SK-N-SH (cell line): Measurements from ENCODE around the gene SEMA3G. TPM values are rescaled to one million over a fixed set of nuclear protein-coding genes. Genes with fewer than 3 reads are reported as not detected.

ENCODE experiments used
- CTCF ChIA-PET: fragments of 300-600, 350-600 bp; formaldehyde crosslinking; extraction: SDS; loops from one replicate; lab custom pipeline; 2021; lab: Yijun Ruan, JAX
- POLR2A ChIA-PET: fragments of 350-600 bp; sonication (Branson Sonifier 250); formaldehyde crosslinking; extraction: SDS; loops from one replicate; lab custom pipeline; 2020; ENCODE audit warnings: antibody characterized with exemption, inconsistent platforms; lab: Yijun Ruan, JAX
- DNase-seq: peaks from one replicate; pipeline ENCODE4 v3.0.0; 2012
- H2AFZ ChIP-seq: fragments of 200-600 bp; sonication (generic); 2 replicates; pipeline ENCODE4 v1.8.1; 2016; ENCODE audit warnings: antibody characterized with exemption, mild to moderate bottlenecking, low read depth
- H3F3A ChIP-seq: fragments of 200-600 bp; sonication (generic); replicated peaks from 2 replicates; pipeline ENCODE3; 2016; ENCODE audit warnings: antibody characterized with exemption, mild to moderate bottlenecking; ENCODE audit not compliant: insufficient read depth
- H3K27ac ChIP-seq, 2 experiments: fragments of 200-500 bp in 1 of 2; fragments of 200-600 bp in 1 of 2; sonication (Bioruptor generic) in 1 of 2; sonication (generic), shearing (Covaris generic) in 1 of 2; 2 replicates each; pipeline versions ENCODE4 v1.5.1 to v1.6.1; 2014 to 2016; ENCODE audit warnings: low read depth in 2 of 2, inconsistent platforms in 1 of 2, low read length in 1 of 2, mild to moderate bottlenecking in 1 of 2, mixed read lengths in 1 of 2
- H3K27me3 ChIP-seq: fragments of 200-600 bp; sonication (generic), shearing (Covaris generic); 2 replicates; pipeline ENCODE4 v1.6.1; 2016; ENCODE audit warnings: mixed run types; ENCODE audit not compliant: insufficient read depth
- H3K36me3 ChIP-seq, 2 experiments: fragments of 200-500 bp in 1 of 2; fragments of 200-600 bp in 1 of 2; sonication (Bioruptor generic) in 1 of 2; sonication (generic) in 1 of 2; replicated peaks in 1 of 2; 2 replicates each; pipeline versions ENCODE3 to v1.5.1; 2014 to 2016; ENCODE audit warnings: low read length in 1 of 2, mild to moderate bottlenecking in 1 of 2; ENCODE audit not compliant: insufficient read depth in 2 of 2, control insufficient read depth in 1 of 2
- H3K4me1 ChIP-seq, 2 experiments: fragments of 200-500 bp in 1 of 2; fragments of 200-600 bp in 1 of 2; sonication (Bioruptor generic) in 1 of 2; sonication (generic), shearing (Covaris generic) in 1 of 2; 2 replicates each; pipeline versions ENCODE4 v1.5.1 to v1.6.1; 2014 to 2016; ENCODE audit warnings: low read depth in 1 of 2, low read length in 1 of 2, mixed run types in 1 of 2; ENCODE audit not compliant: insufficient read depth in 2 of 2, control insufficient read depth in 1 of 2
- H3K4me2 ChIP-seq: fragments of 200-600 bp; sonication (generic), shearing (Covaris generic); 2 replicates; pipeline ENCODE4 v1.6.1; 2017; ENCODE audit warnings: mixed run types
- H3K4me3 ChIP-seq, 2 experiments: fragments of 200-500 bp in 1 of 2; fragments of 200-600 bp in 1 of 2; sonication (Bioruptor generic) in 1 of 2; sonication (generic), shearing (Covaris generic) in 1 of 2; 2 replicates each; pipeline versions ENCODE4 v1.5.1 to v1.8.1; 2014 to 2016; ENCODE audit warnings: low read depth in 2 of 2, inconsistent platforms in 1 of 2, low read length in 1 of 2, mild to moderate bottlenecking in 1 of 2, mixed read lengths in 1 of 2, moderate library complexity in 1 of 2
- H3K79me2 ChIP-seq: fragments of 200-600 bp; sonication (generic); 2 replicates; pipeline ENCODE4 v1.8.1; 2017; ENCODE audit warnings: mild to moderate bottlenecking; ENCODE audit not compliant: insufficient read depth
- H3K9ac ChIP-seq: fragments of 200-600 bp; sonication (generic); 2 replicates; pipeline ENCODE4 v1.6.1; 2017; ENCODE audit warnings: mixed run types
- H3K9me2 ChIP-seq: fragments of 200-600 bp; sonication (generic); 2 replicates; pipeline ENCODE4 v1.6.1; 2017; ENCODE audit warnings: mixed run types
- H3K9me3 ChIP-seq: fragments of 200-600 bp; sonication (generic); 2 replicates; pipeline ENCODE4 v1.6.1; 2017; ENCODE audit warnings: mixed run types, mild to moderate bottlenecking, moderate library complexity
- H4K20me1 ChIP-seq: fragments of 200-600 bp; sonication (generic); 2 replicates; pipeline ENCODE4 v1.6.1; 2017; ENCODE audit warnings: mild to moderate bottlenecking, mixed run types; ENCODE audit not compliant: insufficient read depth
- FOXM1 ChIP-seq: IDR thresholded peaks from 2 replicates; pipeline ENCODE4 v1.4.0; 2012; ENCODE audit warnings: low read depth, mild to moderate bottlenecking
- IRF3 ChIP-seq: fragments of 150-350 bp; IDR thresholded peaks from 2 replicates; pipeline ENCODE4 v1.6.1; 2016; ENCODE audit warnings: mild to moderate bottlenecking, low read depth, low read length
- NRF1 ChIP-seq: IDR thresholded peaks from 2 replicates; pipeline ENCODE4 v1.6.1; 2012; ENCODE audit warnings: low read depth, mild to moderate bottlenecking, low read length
- RAD21 ChIP-seq: IDR thresholded peaks from 2 replicates; pipeline ENCODE4 v1.6.1; 2012; ENCODE audit warnings: mild to moderate bottlenecking, low read length
- RCOR1 ChIP-seq: fragments of 150-350 bp; IDR thresholded peaks from 2 replicates; pipeline ENCODE4 v1.6.1; 2017; ENCODE audit warnings: antibody characterized with exemption, low read length
- TCF12 ChIP-seq: IDR thresholded peaks from 2 replicates; pipeline ENCODE4 v1.4.0; 2012
- TEAD4 ChIP-seq: IDR thresholded peaks from 2 replicates; pipeline ENCODE4 v1.4.0; 2012; ENCODE audit warnings: mild to moderate bottlenecking, borderline replicate concordance; ENCODE audit not compliant: insufficient read depth
- ZBTB33 ChIP-seq: IDR thresholded peaks from 2 replicates; pipeline ENCODE4 v1.4.0; 2012; ENCODE audit warnings: low read depth, borderline replicate concordance
- WGBS: methylation state at CpG from one replicate; pipeline ENCODE4 v1.1.6; 2017; ENCODE audit warnings: low lambda C conversion rate; 5-methylcytosine and 5-hydroxymethylcytosine counted together
- polyA plus RNA-seq, 3 experiments: library from polyadenylated mRNA; depleted of rRNA; stranded (reverse); fragments of >200 nt; gene quantifications; 2 replicates each; pipeline ENCODE4 v1.2.3, GENCODE V29; 2012

SEMA3G gene
- polyA plus RNA-seq, 1 of the 3 experiments (the other 2 are of a cell fraction), result 0.13 TPM

- Histone ChIP-seq H4K20me1 (peaks cover 6% of the 10 kb centered on the region), H2AFZ (peak overlapping the region; percentile 82), H3K27me3 (no peaks in the 10 kb centered on the region), H3K36me3 (peaks cover 23 to 24% of the 10 kb centered on the region in 2 experiments), H3K27ac (peak overlapping the region; percentile 10 to 29; a peak in 2 of 4 replicates), H3K4me2 (peak overlapping the region; percentile 99), H3K4me1 (peaks cover 8 to 29% of the 10 kb centered on the region in 2 experiments), H3K4me3 (peak overlapping the region; percentile 89), H3F3A (peaks cover 4% of the 10 kb centered on the region), H3K79me2 (peaks cover 46% of the 10 kb centered on the region), H3K9ac (peak overlapping the region; percentile 15; the same call in 1 of the 2 replicates), H3K9me3 (no peaks in the 10 kb centered on the region), H3K9me2 (no peaks in the 10 kb centered on the region)
- ChIA-PET CTCF (interaction anchor here (0.6 to 16.5 kb wide), 4 partner anchors 18 to 99 kb away, joined by 3 to 578 read pairs (median 4); no protein-coding TSS in a partner anchor), POLR2A (no interaction called here)
- no peak for DNase-seq
- WGBS, result 61% methylated on average over 11 of the region's 11 CpGs
- no peak for TF ChIP-seq RCOR1
- no peak for TF ChIP-seq RAD21
- no peak for TF ChIP-seq ZBTB33
- no peak for TF ChIP-seq NRF1
- no peak for TF ChIP-seq TCF12
Measured at GRCh38 chr3:52454938-52455282, 10.0 kb upstream of the SEMA3G start.

GRCh38 chr3:52454250-52454937 lies 9.5 kb upstream of the SEMA3G start:
- CTCF ChIA-PET, result interaction anchor here (0.6 to 16.5 kb wide), 6 partner anchors 18 to 648 kb away, joined by 3 to 578 read pairs (median 4); no protein-coding TSS in a partner anchor
- POLR2A ChIA-PET, result interaction anchor here (0.6 kb wide), 2 partner anchors 118 to 286 kb away, joined by 3 to 4 read pairs; no protein-coding TSS in a partner anchor
- Histone ChIP-seq H3K36me3 (peaks cover 18 to 22% of the 10 kb centered on the region in 2 experiments), H3K4me2 (peak overlapping the region; percentile 99; the same call in 1 of the 2 replicates), H4K20me1 (peaks cover 6% of the 10 kb centered on the region), H3F3A (peaks cover 4% of the 10 kb centered on the region), H3K4me1 (peaks cover 8 to 29% of the 10 kb centered on the region in 2 experiments), H3K9me2 (no peaks in the 10 kb centered on the region), H3K27me3 (no peaks in the 10 kb centered on the region), H3K9me3 (no peaks in the 10 kb centered on the region), H3K9ac (peak overlapping the region; percentile 15; the same call in 1 of the 2 replicates), H3K4me3 (no peak overlapping the region), H3K79me2 (peaks cover 43% of the 10 kb centered on the region), H2AFZ (no peak overlapping the region)
- WGBS, result 69% methylated on average over 8 of the region's 8 CpGs
- DNase-seq, result no peak
- TF ChIP-seq IRF3 (no peak), TEAD4 (no peak), RCOR1 (no peak), FOXM1 (no peak)
- TF ChIP-seq, all 33 proteins: peak for 0
- H3K27ac ChIP-seq, result no peak overlapping the region
